ENCODE results near the gene PATL2.
A peak's percentile ranks its signal among the peaks of the same experiment; 100 is the strongest.
"Not testable (repeated sequence)": the region's sequence is repeated elsewhere in the genome, so short reads cannot be mapped to it uniquely, and the experiment has no call there.

Gene PATL2

GRCh38 chr15:44711096-44711742 lies at the start of gene PATL2, which contains the start of gene B2M:
Gene PATL2 (minus strand): TSS chr15:44711323. CDS start chr15:44676490, 34,833 bp downstream.
Gene B2M (plus strand): TSS chr15:44711517. CDS start chr15:44711547, 30 bp downstream.
- DNase-seq: peak; percentile 96

DNA sequence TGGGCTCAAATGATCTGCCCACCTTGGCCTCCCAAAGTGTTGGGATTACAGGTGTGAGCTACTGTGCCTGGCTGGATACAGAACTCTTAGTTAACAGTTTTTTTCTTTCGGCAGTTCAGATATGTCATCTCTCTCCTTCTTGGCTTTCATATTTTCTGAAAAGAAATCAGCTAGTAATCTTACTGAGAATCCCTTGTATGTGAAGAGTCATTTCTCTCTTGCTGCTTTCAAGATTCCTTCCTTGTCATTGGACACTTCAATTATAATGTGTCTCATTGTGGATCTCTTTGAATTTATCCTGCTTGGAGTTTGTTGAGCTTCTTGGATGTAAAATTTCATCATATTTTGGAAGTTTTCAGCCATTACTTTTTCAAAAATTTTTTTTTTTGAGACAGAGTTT lies 42.2 kb upstream of the PATL2 start:
- DNase-seq: no peak

DNA sequence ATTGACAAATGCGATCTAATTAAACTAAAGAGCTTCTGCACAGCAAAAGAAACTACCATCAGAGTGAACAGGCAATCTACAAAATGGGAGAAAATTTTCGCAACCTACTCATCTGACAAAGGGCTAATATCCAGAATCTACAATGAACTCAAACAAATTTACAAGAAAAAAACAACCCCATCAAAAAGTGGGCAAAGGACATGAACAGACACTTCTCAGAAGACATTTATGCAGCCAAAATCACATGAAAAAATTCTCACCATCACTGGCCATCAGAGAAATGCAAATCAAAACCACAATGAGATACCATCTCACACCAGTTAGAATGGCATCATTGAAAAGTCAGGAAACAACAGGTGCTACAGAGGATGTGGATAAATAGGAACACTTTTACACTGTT lies 32.3 kb upstream of the PATL2 start:
- not testable (repeated sequence) for DNase-seq

DNA sequence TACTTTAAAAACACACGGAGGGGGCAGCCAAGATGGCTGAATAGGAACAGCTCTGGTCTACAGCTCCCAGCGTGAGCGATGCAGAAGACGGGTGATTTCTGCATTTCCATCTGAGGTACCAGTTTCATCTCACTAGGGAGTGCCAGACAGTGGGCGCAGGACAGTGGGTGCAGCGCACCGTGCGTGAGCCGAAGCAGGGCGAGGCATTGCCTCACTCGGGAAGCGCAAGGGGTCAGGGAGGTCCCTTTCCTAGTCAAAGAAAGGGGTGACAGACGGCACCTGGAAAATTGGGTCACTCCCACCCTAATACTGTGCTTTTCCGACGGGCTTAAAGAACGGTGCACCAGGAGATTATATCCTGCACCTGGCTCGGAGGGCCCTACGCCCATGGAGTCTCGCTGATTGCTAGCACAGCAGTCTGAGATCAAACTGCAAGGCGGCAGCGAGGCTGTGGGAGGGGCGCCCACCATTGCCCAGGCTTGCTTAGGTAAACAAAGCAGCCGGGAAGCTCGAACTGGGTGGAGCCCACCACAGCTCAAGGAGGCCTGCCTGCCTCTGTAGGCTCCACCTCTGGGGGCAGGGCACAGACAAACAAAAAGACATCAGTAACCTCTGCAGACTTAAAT lies 28.2 kb upstream of the PATL2 start:
- DNase-seq: not testable (repeated sequence)

- DNase-seq: no peak
These were observed 27.3 kb upstream of the PATL2 start for GRCh38 chr15:44738340-44738984.

DNA sequence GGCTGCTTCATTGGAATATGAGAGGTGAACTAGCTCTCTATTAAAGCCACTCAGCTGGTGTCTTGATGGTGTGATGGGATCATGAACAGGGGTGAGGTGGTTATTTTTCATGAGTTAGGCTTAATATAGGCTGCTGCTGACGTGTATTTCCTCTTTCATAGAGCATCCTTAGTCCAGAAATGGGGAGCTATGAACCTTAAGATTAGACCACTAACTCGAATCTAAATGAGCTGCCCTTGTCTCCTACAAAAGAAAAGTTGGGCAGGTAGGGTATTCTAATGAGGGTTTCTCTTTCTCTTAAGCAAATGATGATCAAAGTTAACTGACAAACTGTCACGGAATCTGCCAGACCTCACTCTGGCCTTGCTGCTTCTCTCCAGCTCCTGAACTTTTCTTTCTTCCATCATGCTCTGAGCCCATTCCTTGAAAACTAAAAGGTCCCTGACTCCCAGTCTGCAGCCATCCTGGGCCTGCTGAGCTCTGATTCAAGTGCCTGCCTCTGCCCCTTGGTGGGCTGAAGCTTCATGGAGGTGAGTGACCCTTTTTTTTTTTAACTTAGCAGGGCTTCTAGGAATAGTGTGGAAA lies 25.1 kb upstream of the PATL2 start, which contains the start of gene TRIM69:
Gene TRIM69 (plus strand): TSS at position 348 of the 585 bp plus-strand sequence. CDS start 177 bp downstream, at position 525.
- DNase-seq: no peak

GRCh38 chr15:44735482-44736180 lies 24.5 kb upstream of the PATL2 start:
- DNase-seq: no peak

GRCh38 chr15:44734839-44735481 lies 23.8 kb upstream of the PATL2 start:
- DNase-seq: no peak

- DNase-seq: no peak
These were observed 18.4 kb upstream of the PATL2 start for GRCh38 chr15:44729408-44730127.

DNA sequence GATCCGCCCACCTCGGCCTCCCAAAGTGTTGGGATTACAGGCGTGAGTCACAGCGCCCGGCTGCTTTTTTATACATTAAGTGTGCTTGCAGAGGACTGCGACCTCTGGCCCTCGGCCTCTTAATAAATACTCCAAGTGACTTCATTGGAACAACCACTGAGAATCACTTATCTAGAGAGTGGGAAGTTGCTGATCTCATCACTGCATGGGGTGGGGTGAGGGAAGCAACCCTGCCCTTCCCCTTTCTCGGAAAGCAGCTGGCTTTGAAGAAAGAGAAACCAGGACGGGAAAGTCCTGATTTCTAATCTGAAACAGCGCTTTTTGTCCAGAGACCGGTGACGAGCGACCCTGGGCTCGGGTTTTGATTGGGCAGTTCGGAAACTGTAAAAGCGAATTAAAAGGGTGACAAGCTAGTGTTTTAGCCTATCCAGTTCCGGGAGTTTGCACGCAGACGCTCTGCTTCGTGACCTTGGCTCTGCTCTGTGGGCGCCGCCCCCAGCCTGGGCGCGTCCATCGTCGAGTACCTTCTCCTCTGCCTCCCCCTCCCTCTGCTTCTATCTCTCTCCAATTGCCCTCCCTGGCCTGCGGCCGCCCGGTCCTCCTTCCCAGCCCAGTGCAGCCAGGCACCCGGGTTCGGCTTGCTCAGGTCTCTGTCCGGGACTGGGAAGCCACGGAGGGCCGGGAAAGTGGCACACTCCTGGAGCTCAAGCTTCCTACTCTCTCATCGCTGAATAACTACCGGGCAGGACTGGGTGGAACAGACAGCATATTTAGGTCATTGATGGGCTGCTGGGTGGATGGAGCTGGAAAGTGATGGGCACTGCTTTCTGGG lies 17.7 kb upstream of the PATL2 start:
- DNase-seq: peak; percentile 97

- DNase-seq: not testable (repeated sequence)
These were observed 17.1 kb upstream of the PATL2 start for GRCh38 chr15:44728232-44728575.

GRCh38 chr15:44727485-44728231 lies 16.5 kb upstream of the PATL2 start:
- no peak for DNase-seq

DNA sequence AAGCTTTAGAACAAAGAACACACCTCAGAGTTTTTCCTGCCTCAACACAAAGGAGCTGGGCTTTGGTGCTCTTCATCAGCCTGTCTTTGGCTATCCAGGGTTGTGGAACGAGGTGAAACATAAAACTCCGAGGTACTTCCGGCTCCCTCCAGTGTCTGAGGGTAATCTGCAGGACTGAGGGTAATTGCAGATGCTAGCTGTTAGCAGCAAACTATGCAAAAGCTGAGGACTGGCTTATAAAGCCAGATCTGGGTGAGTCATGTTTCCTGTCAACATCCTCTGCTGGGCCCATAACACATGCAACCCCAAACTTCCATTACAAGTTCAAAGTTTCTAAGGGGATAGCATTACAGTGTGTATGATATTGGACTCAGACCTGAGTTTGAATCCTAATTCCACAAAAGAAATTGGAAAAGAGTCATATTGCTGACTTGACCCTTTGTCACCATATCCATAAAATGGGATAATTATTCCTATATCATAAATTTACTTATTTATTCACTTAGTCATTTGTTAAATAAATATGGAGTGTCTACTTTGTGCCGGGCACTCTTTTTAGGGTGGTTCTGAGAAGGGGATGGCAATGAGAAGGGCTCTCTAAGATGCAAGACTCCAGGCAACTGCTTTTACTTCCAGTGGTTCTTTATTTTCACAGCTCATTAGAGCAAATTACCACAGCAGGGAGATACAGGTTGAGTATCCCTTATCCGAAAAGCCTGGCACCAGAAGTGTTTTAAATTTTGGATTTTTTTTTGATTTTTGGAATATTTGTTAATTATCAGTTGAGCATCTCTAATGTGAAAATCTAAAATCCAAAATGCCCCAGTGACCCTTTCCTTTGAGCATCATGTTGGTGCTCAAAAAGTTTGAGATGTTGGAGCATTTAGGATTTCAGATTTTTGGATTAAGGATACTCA lies 15.7 kb upstream of the PATL2 start:
- peak; percentile 65 for DNase-seq

- no peak for DNase-seq
These were observed 15.0 kb upstream of the PATL2 start for GRCh38 chr15:44726136-44726535.

DNA sequence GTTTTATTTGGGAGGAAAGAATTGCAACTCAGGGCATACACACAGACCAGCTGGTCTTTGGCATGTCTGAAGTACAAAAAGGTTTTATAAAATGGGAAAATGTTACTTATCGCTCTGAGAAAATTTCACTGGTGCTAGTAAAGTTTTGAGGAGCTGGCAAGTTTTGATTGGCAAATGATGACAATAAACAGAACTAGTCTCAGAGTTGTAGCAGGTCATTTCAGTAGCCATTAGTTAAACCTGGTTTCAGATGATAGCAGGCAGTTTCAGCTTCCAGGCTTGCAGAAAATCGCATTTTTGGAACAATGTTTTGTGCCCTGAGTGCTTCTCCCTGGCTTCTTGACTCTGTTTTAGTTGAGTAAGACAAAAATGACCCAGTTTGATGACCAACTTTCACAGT lies 10.9 kb upstream of the PATL2 start:
- DNase-seq: no peak

DNA sequence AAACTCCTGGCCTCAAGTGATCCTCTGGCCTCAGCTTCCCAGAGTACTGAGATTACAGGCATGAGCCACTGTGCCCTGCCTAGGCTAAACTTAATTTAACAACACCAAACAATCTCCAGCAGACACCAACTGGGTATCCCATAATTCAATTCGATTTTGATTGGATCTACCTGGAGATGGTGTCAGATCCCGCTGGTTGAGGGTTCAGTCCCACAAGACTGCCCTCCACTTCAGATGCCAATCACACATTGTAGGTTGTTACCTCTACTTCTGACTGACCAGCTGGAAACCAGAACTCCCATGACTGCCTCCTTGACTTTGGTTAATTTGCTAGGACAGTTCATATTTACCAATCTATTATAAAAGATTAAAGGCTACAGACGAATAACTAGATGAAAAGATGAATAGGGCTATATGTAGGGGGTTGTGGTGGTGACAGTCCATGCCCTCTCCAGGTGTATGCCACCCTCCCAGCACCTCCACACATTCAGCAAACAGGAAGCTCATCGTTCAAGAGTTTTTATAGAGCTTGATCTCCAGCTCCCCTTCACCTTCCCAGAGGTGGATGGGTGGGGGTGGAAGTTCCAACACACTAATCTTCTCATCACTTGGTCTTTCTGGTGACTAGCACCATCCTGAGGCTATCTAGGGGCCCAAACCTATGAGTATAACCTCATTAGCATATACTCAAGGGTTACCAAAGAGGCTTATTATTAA lies 9.5 kb upstream of the PATL2 start:
- DNase-seq: no peak

- not testable (repeated sequence) for DNase-seq
These were observed 8.9 kb upstream of the PATL2 start for GRCh38 chr15:44720000-44720435.
